HEK293 (cell line): Measurements from ENCODE around the gene PLCG2.

Experiments
- CTCF ChIP-seq: fragments of 450-650 bp; formaldehyde crosslinking; IDR thresholded peaks from 2 replicates; pipeline ENCODE4 v1.5.1; 2016; ENCODE audit warnings: missing biosample characterization, missing genetic modification characterization
- MYNN ChIP-seq: fragments of 450-650 bp; formaldehyde crosslinking; IDR thresholded peaks from 2 replicates; pipeline ENCODE4 v1.5.1; 2016; ENCODE audit warnings: missing biosample characterization, missing genetic modification characterization, borderline replicate concordance
- ZNF174 ChIP-seq: fragments of 450-650 bp; formaldehyde crosslinking; IDR thresholded peaks from 2 replicates; pipeline ENCODE4 v1.5.0; 2017; ENCODE audit warnings: missing biosample characterization, mild to moderate bottlenecking, missing genetic modification characterization
- ZSCAN4 ChIP-seq: fragments of 450-650 bp; formaldehyde crosslinking; IDR thresholded peaks from 2 replicates; pipeline ENCODE4 v1.5.1; 2017; ENCODE audit warnings: missing biosample characterization, missing genetic modification characterization

- no peak for TF ChIP-seq MYNN (tag by site-specific recombination)
- no peak for TF ChIP-seq CTCF (tag by site-specific recombination)
- TF ChIP-seq ZNF174 (tag by site-specific recombination): no peak
- TF ChIP-seq ZSCAN4: no peak
These were observed 34.6 kb downstream of the PLCG2 start for GRCh38 chr16:81813648-81814047.
